ENCODE results near the gene RTEL1. TPM values are rescaled to one million over a fixed set of nuclear protein-coding genes. Genes with fewer than 3 reads are reported as not detected.

The RTEL1 gene
- total RNA-seq, 1 donor from 2014 or later: 4.7 TPM

DNA sequence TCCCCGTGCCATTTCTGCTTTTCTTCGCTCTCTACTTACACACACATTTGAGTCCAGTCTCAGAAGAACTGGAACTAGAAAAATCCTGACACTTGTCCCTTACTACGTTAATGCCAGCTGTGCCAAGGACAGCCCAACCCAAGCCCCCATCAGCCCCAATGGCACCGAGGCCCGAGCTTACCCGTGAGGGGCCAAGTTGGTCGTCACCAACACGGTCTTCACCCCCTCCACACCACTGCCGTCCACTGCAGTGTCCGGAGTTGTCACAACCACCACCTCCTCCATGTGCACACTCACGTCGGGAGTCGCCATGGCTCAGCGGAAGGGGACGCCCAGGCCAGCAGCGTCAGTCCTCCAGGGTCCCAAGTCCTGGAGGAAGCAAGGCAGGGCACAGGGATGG is 39.0 kb upstream of the RTEL1 start:
- no peak overlapping the region for H3K9ac ChIP-seq (ENCODE audit: low read depth in 1 of 3, low read length in 3 of 3)
- H3K9me3 ChIP-seq (ENCODE audit: control insufficient read depth in 3 of 3, low read length in 3 of 3): no peaks in the 10 kb centered on the region
- no peak overlapping the region for H3K27ac ChIP-seq (ENCODE audit: low read depth, low read length)
- H3K27me3 ChIP-seq (ENCODE audit: control insufficient read depth in 3 of 3, insufficient read depth in 3 of 3, low read length in 3 of 3): no peaks in the 10 kb centered on the region
- H3K36me3 ChIP-seq (ENCODE audit: control insufficient read depth in 3 of 3, insufficient read depth in 3 of 3, low read length in 3 of 3): peaks cover 25 to 34% (median 25%) of the 10 kb centered on the region in 3 donors
- no peaks in the 10 kb centered on the region for H3K4me1 ChIP-seq (ENCODE audit: control insufficient read depth in 3 of 3, insufficient read depth in 3 of 3, low read length in 3 of 3)
- H3K4me3 ChIP-seq (ENCODE audit: low read length in 3 of 3): no peak overlapping the region

DNA sequence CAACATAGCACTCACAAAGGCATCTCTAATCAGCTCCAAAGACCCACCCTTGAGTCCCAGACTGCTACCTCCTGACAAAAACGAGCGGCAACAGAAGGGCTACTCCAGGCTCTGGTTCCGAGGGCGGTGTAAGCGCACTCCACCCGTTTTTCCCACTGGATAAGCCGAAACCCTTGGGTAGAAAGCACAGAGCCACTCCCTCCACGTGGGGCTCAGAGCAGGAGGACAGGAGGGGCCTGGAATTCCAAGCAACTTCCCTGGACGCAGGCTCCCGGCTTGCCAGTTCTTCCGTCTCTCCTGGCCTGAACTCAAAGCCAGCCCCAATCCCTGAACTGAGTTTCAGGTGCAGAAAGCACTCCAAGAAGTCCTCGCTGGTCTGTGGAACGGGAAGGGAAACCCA is 38.6 kb upstream of the RTEL1 start:
- no peaks in the 10 kb centered on the region for H3K4me1 ChIP-seq (ENCODE audit: control insufficient read depth in 3 of 3, insufficient read depth in 3 of 3, low read length in 3 of 3)

DNA sequence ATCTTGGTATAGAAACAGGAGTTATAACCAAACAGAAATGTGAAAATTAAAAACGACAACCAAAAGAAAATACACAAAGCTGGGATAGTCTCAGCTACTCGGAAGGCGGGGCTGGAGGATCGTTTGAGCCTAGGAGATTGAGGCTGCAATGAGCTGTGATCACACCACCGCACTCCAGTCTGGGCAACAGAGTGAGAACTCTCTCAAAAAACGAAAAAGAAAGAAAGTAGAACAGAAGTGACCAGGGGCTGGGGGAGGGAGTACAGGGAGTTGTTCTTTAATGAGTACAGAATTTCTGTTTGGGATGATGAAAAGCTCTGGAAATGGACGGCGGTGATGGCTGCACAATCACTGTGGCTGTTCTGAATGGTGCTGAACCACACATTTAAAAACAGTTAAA is 37.1 kb upstream of the RTEL1 start:
- Histone ChIP-seq H3K27me3 (ENCODE audit: control insufficient read depth in 3 of 3, insufficient read depth in 3 of 3, low read length in 3 of 3) (no peaks in the 10 kb centered on the region), H3K27ac (ENCODE audit: low read depth, low read length) (no peak overlapping the region), H3K9me3 (ENCODE audit: control insufficient read depth in 3 of 3, low read length in 3 of 3) (no peaks in the 10 kb centered on the region), H3K4me1 (ENCODE audit: control insufficient read depth in 3 of 3, insufficient read depth in 3 of 3, low read length in 3 of 3) (peaks cover 0 to 5% (median 4%) of the 10 kb centered on the region in 3 donors), H3K36me3 (ENCODE audit: control insufficient read depth in 3 of 3, insufficient read depth in 3 of 3, low read length in 3 of 3) (peaks cover 25 to 29% (median 25%) of the 10 kb centered on the region in 3 donors), H3K4me3 (ENCODE audit: low read length in 3 of 3) (no peak overlapping the region), H3K9ac (ENCODE audit: low read depth in 1 of 3, low read length in 3 of 3) (no peak overlapping the region)

More for the DNA sequence above, 38.6 kb upstream of the RTEL1 start:
- no peak overlapping the region for H3K4me3 ChIP-seq (ENCODE audit: low read length in 3 of 3)
- no peak overlapping the region for H3K27ac ChIP-seq (ENCODE audit: low read depth, low read length)
- H3K27me3 ChIP-seq (ENCODE audit: control insufficient read depth in 3 of 3, insufficient read depth in 3 of 3, low read length in 3 of 3): no peaks in the 10 kb centered on the region
- H3K9ac ChIP-seq (ENCODE audit: low read depth in 1 of 3, low read length in 3 of 3): no peak overlapping the region
- H3K9me3 ChIP-seq (ENCODE audit: control insufficient read depth in 3 of 3, low read length in 3 of 3): no peaks in the 10 kb centered on the region
- peaks cover 25 to 34% (median 25%) of the 10 kb centered on the region in 3 donors for H3K36me3 ChIP-seq (ENCODE audit: control insufficient read depth in 3 of 3, insufficient read depth in 3 of 3, low read length in 3 of 3)

DNA sequence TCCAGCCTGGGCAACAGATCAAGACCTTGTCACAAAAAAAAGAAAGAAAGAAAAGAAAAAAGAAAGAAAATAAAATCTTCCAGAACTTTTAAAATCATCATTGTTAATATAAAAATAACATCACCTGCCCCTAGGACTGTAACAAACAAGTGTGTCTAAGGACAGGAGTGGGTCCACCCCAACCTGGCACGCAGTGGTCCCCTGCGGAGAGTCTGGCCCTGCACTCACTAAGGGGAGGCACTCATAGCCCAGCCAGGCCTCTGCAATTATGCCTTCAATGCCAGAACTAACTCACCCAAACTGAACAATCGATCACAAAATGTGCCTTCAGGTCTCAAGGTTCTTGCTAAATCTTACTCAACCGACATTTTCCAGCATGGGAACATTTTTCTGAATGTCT is 36.0 kb upstream of the RTEL1 start:
- Histone ChIP-seq H3K27ac (ENCODE audit: low read depth, low read length) (no peak overlapping the region), H3K4me3 (ENCODE audit: low read length in 3 of 3) (no peak overlapping the region), H3K36me3 (ENCODE audit: control insufficient read depth in 3 of 3, insufficient read depth in 3 of 3, low read length in 3 of 3) (peaks cover 19 to 22% (median 22%) of the 10 kb centered on the region in 3 donors), H3K4me1 (ENCODE audit: control insufficient read depth in 3 of 3, insufficient read depth in 3 of 3, low read length in 3 of 3) (peaks cover 1 to 6% (median 5%) of the 10 kb centered on the region in 3 donors), H3K27me3 (ENCODE audit: control insufficient read depth in 3 of 3, insufficient read depth in 3 of 3, low read length in 3 of 3) (no peaks in the 10 kb centered on the region), H3K9ac (ENCODE audit: low read depth in 1 of 3, low read length in 3 of 3) (no peak overlapping the region), H3K9me3 (ENCODE audit: control insufficient read depth in 3 of 3, low read length in 3 of 3) (no peaks in the 10 kb centered on the region)

DNA sequence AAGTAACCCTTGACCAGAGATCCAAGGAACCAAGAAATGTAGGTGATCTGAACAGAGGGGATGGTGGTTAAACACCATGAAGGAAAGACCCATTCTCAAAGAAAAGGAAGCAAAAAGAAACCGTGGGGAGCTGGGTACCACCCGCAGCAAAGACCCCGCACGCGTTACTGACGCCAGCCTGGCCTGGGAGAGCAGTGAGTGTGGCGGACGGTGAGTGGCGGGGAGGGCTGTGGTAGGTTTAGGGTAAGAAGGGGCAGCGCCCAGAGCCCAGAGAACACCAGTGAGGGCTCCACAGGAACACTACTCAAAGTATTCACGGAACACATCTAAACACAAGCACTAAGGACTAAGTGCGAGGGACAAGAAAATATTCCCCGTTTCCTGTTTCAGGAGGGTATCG is 35.4 kb upstream of the RTEL1 start:
- Histone ChIP-seq H3K27me3 (ENCODE audit: control insufficient read depth in 3 of 3, insufficient read depth in 3 of 3, low read length in 3 of 3) (no peaks in the 10 kb centered on the region), H3K9me3 (ENCODE audit: control insufficient read depth in 3 of 3, low read length in 3 of 3) (no peaks in the 10 kb centered on the region), H3K9ac (ENCODE audit: low read depth in 1 of 3, low read length in 3 of 3) (no peak overlapping the region), H3K36me3 (ENCODE audit: control insufficient read depth in 3 of 3, insufficient read depth in 3 of 3, low read length in 3 of 3) (peaks cover 16 to 17% (median 16%) of the 10 kb centered on the region in 3 donors), H3K27ac (ENCODE audit: low read depth, low read length) (no peak overlapping the region), H3K4me1 (ENCODE audit: control insufficient read depth in 3 of 3, insufficient read depth in 3 of 3, low read length in 3 of 3) (peaks cover 5 to 6% (median 6%) of the 10 kb centered on the region in 3 donors), H3K4me3 (ENCODE audit: low read length in 3 of 3) (no peak overlapping the region)

DNA sequence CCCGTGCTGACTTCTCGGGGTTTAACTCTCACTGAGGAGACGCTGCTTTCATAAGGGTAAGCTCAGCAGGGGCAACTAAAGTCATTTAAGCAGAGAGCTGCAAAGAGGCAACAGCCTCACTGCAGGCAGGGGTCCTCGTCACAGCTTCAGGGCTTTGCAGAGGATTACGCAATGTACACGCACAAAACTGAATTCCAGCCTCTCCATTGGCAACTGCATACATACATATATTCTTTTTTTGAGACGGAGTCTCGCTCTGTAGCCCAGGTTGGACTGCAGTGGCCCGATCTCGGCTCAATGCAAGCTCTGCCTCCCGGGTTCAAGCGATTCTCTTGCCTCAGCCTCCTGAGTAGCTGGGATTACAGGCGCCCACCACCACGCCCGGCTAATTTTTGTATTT is 33.6 kb upstream of the RTEL1 start:
- Histone ChIP-seq H3K9me3 (ENCODE audit: control insufficient read depth in 3 of 3, low read length in 3 of 3) (no peaks in the 10 kb centered on the region), H3K4me3 (ENCODE audit: low read length in 3 of 3) (no peak overlapping the region), H3K9ac (ENCODE audit: low read depth in 1 of 3, low read length in 3 of 3) (no peak overlapping the region), H3K27ac (ENCODE audit: low read depth, low read length) (no peak overlapping the region), H3K36me3 (ENCODE audit: control insufficient read depth in 3 of 3, insufficient read depth in 3 of 3, low read length in 3 of 3) (peaks cover 0 to 2% (median under 1%) of the 10 kb centered on the region in 3 donors), H3K4me1 (ENCODE audit: control insufficient read depth in 3 of 3, insufficient read depth in 3 of 3, low read length in 3 of 3) (peaks cover 16 to 19% (median 17%) of the 10 kb centered on the region in 3 donors), H3K27me3 (ENCODE audit: control insufficient read depth in 3 of 3, insufficient read depth in 3 of 3, low read length in 3 of 3) (no peaks in the 10 kb centered on the region)

DNA sequence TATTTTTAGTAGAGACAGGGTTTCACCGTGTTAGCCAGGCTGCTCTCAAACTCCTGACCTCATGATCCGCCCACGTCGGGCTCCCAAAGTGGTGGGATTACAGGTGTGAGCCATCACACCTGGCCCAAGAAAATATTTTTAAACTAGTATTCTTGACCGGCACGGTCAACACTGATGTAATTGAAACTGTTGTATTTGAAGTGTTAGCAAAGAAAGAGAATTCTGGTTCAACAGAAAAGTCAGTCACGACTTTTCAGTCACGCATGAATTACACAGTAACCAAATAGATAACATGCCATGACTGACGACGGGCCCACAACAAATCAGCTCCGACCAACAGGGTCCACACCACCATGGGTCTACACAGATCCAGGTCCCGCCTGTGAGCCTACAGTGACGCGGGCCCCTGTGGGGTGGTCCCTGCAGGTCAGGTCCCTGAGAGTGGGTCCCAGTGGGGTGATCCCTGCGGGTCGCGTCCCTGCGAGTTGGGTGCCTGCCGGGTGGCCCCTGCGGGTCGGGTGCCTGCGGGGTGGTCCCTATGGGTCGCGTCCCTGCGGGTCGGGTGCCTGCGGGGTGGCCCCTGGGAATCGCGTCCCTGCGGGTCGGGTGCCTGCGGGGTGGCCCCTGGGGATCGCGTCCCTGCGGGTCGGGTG is 32.2 kb upstream of the RTEL1 start:
- Histone ChIP-seq H3K27me3 (ENCODE audit: control insufficient read depth in 3 of 3, insufficient read depth in 3 of 3, low read length in 3 of 3) (no peaks in the 10 kb centered on the region), H3K4me1 (ENCODE audit: control insufficient read depth in 3 of 3, insufficient read depth in 3 of 3, low read length in 3 of 3) (peaks cover 16 to 21% (median 18%) of the 10 kb centered on the region in 3 donors), H3K36me3 (ENCODE audit: control insufficient read depth in 3 of 3, insufficient read depth in 3 of 3, low read length in 3 of 3) (no peaks in the 10 kb centered on the region), H3K27ac (ENCODE audit: low read depth, low read length) (peak overlapping the region; percentile 97), H3K4me3 (ENCODE audit: low read length in 3 of 3) (peak overlapping the region; percentile 75 to 87 (median 85)), H3K9me3 (ENCODE audit: control insufficient read depth in 3 of 3, low read length in 3 of 3) (no peaks in the 10 kb centered on the region), H3K9ac (ENCODE audit: low read depth in 1 of 3, low read length in 3 of 3) (peak overlapping the region; percentile 89 to 96 (median 90))

DNA sequence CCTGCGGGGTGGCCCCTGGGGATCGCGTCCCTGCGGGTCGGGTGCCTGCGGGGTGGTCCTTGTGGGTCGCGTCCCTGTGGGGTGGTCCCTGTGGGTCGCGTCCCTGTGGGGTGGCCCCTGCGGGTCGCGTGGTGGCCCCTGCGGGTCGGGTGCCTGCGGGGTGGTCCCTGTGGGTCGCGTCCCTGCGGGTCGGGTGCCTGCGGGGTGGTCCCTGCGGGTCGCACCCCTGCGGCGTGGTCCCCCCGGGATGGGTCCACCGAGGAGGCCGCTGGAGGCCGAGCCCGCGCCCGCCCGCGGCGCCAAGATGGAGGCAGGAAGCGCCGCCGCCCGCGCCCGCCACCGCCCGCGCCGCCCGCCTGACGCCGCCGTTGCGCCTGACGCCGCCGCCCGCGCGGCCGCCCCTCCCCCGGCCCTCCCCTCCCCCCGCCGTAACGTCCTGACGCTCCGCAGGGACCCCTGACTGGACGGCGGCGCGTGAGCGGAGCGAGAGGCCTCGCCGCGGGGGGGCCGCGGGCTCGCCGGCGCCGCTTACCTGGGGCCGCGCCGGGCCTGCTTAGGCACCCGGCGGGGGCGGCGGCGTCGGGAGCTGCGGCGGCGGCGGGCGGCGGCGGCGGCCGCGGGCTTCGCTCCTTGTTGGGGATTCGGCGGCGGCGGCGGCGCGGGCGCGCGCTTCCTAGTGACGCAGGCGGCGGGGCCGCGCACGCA is 31.5 kb upstream of the RTEL1 start, which contains the start of gene GMEB2:
TSS of gene GMEB2 (minus strand) at position 678 of the 705 bp plus-strand sequence. CDS start 7,704 bp downstream, outside the sequence.
- H3K36me3 ChIP-seq (ENCODE audit: control insufficient read depth in 3 of 3, insufficient read depth in 3 of 3, low read length in 3 of 3): no peaks in the 10 kb centered on the region
- peak within 1 kb of the TSS; percentile 97 for H3K27ac ChIP-seq (ENCODE audit: low read depth, low read length)
- peak within 1 kb of the TSS; percentile 82 to 96 (median 94) for H3K4me3 ChIP-seq (ENCODE audit: low read length in 3 of 3)
- H3K27me3 ChIP-seq (ENCODE audit: control insufficient read depth in 3 of 3, insufficient read depth in 3 of 3, low read length in 3 of 3): no peaks in the 10 kb centered on the region
- H3K9ac ChIP-seq (ENCODE audit: low read depth in 1 of 3, low read length in 3 of 3): peak within 1 kb of the TSS; percentile 89 to 96 (median 92)
- peaks cover 16 to 21% (median 18%) of the 10 kb centered on the region in 3 donors for H3K4me1 ChIP-seq (ENCODE audit: control insufficient read depth in 3 of 3, insufficient read depth in 3 of 3, low read length in 3 of 3)
- H3K9me3 ChIP-seq (ENCODE audit: control insufficient read depth in 3 of 3, low read length in 3 of 3): no peaks in the 10 kb centered on the region

DNA sequence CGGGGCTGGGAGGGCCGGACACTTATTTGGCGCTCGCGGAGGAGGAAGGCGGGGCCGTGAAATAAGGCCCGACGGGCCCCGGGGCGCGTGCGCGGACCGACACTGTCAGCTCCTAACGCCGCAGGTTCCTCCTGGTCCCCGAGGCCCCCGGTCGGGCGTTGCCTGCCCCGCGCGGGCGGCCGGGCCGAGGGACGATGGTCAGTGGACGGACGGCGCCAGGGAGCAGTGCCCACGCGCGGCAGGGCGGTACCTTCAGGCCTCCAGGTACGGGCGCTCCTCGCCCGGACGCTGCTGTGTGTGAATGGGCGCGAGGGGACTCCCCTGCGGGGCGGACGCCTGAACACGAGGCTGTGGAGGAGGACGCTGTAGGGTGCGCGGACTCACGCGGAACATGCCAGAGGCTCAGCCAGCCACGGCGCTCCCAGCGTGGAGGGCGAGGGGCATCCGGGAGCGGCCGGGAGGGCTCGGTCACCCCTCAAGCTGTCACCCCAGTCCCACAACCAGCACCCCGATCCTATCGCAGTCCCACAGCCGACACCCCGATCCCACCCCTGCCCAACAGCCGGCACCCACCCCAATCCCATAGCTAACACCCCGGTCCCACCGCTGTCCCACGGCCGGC is 30.9 kb upstream of the RTEL1 start:
- no peaks in the 10 kb centered on the region for H3K27me3 ChIP-seq (ENCODE audit: control insufficient read depth in 3 of 3, insufficient read depth in 3 of 3, low read length in 3 of 3)
- H3K36me3 ChIP-seq (ENCODE audit: control insufficient read depth in 3 of 3, insufficient read depth in 3 of 3, low read length in 3 of 3): no peaks in the 10 kb centered on the region
- peaks cover 16 to 21% (median 18%) of the 10 kb centered on the region in 3 donors for H3K4me1 ChIP-seq (ENCODE audit: control insufficient read depth in 3 of 3, insufficient read depth in 3 of 3, low read length in 3 of 3)
- H3K27ac ChIP-seq (ENCODE audit: low read depth, low read length): peak overlapping the region; percentile 90
- no peaks in the 10 kb centered on the region for H3K9me3 ChIP-seq (ENCODE audit: control insufficient read depth in 3 of 3, low read length in 3 of 3)
- H3K9ac ChIP-seq (ENCODE audit: low read depth in 1 of 3, low read length in 3 of 3): peak overlapping the region; percentile 86 to 96 (median 92)
- peak overlapping the region; percentile 82 to 96 (median 94) for H3K4me3 ChIP-seq (ENCODE audit: low read length in 3 of 3)

Measured in skeletal muscle tissue (tissue), 4 donors.